Stomach (tissue), 9 donors: ENCODE data around the gene H19. TPM values are rescaled to one million over a fixed set of nuclear protein-coding genes. Genes with fewer than 3 reads are reported as not detected.

ENCODE experiments used
- DNase-seq, 2 donors: peaks; one replicate each; pipeline versions ENCODE4 v3.0.0 to v3.0.0-alpha.2; 2013 to 2019
- H3K27ac ChIP-seq, 5 donors: fragments of 200-600 bp in 4 of 5; sonication (generic) in 4 of 5; one replicate each; pipeline ENCODE4 v1.5.1; 2013 to 2019; ENCODE audit warnings: mild to moderate bottlenecking in 1 of 5, moderate library complexity in 1 of 5
- H3K27me3 ChIP-seq, 3 donors: fragments of 200-600 bp; sonication (generic); one replicate each; pipeline ENCODE4 v1.5.1; 2017 to 2019; ENCODE audit warnings: mixed run types in 1 of 3
- H3K36me3 ChIP-seq, 4 donors: fragments of 200-600 bp; sonication (generic); 1 replicate in 3 of 4; 2 replicates in 1 of 4; pipeline ENCODE4 v1.5.1; 2016 to 2019
- H3K4me1 ChIP-seq, 4 donors: fragments of 200-600 bp; sonication (generic); one replicate each; pipeline ENCODE4 v1.5.1; 2016 to 2019
- H3K4me3 ChIP-seq, 4 donors: fragments of 200-600 bp; sonication (generic) in 3 of 4; one replicate each; pipeline ENCODE4 v1.5.1; 2016 to 2019; ENCODE audit warnings: mild to moderate bottlenecking in 1 of 4
- H3K9me3 ChIP-seq, 4 donors: fragments of 200-600 bp; sonication (generic); one replicate each; pipeline ENCODE4 v1.5.1; 2016 to 2019
- EP300 ChIP-seq: sonication (generic); formaldehyde crosslinking; IDR thresholded peaks from one replicate; pipeline ENCODE4 v1.6.1; 2017; ENCODE audit warnings: antibody characterized with exemption
- POLR2A ChIP-seq, 4 donors: fragments of 450-650 bp; IDR thresholded peaks; one replicate each; pipeline ENCODE4 v1.6.1; 2016; ENCODE audit warnings: antibody characterized with exemption in 4 of 4, control low read depth in 2 of 4, mild to moderate bottlenecking in 1 of 4, moderate library complexity in 1 of 4
- POLR2AphosphoS5 ChIP-seq, 3 donors: sonication (generic); formaldehyde crosslinking; IDR thresholded peaks; one replicate each; pipeline ENCODE4 v1.6.1; 2016; ENCODE audit warnings: antibody characterized with exemption in 3 of 3
- WGBS, 5 donors: extraction: QIAGEN DNeasy Blood & Tissue Kit in 3 of 5; methylation state at CpG; one replicate each; pipeline versions ENCODE4 v1.1.5 to v1.1.7; 2013 to 2018; 5-methylcytosine and 5-hydroxymethylcytosine counted together
- intact Hi-C: fragments of 100-400 bp; cut with DNase I; formaldehyde crosslinking; loops from one replicate; pipeline ENCODE4 v1.15.1; 2023; ENCODE audit warnings: low total_unique reads
- polyA plus RNA-seq, 3 donors: library from polyadenylated mRNA; stranded (reverse); fragments of 200-250 nt; gene quantifications; one replicate each; pipeline ENCODE4 v1.2.3, GENCODE V29; 2013
- total RNA-seq, 5 donors: library from RNA; depleted of rRNA; stranded (reverse); fragments of >200 nt; gene quantifications; one replicate each; pipeline versions ENCODE4 v1.1.0 to v1.2.3, GENCODE V29; 2014 to 2016
- TF ChIP-seq, protein P1 (sequence below), 7 experiments: fragments of 450-650 bp in 4 of 7; fragments of 200-600 bp in 3 of 7; sonication (generic) in 3 of 7; IDR thresholded peaks; one replicate each; pipeline ENCODE4 v1.5.1; 2016 to 2019; ENCODE audit warnings: antibody characterized with exemption in 7 of 7, control low read depth in 2 of 7, mild to moderate bottlenecking in 1 of 7
- donor health status: healthy with polysubstance abuse.
- donor health status: Bipolar disorder and iron deficiency.
- donor health status: healthy.

The H19 gene
- total and polyA plus RNA-seq, 8 donors, result 33.3 to 2,215 (median 54.5) TPM

GRCh38 chr11:2004466-2004865, 6.8 kb upstream of the H19 start:
- intact Hi-C loops, result no loop called here
- H3K27me3 ChIP-seq, result no peaks in the 10 kb centered on the region
- H3K36me3 ChIP-seq, result no peaks in the 10 kb centered on the region
- H3K4me3 ChIP-seq, result no peak overlapping the region
- H3K27ac ChIP-seq, result no peak overlapping the region
- WGBS, 5 donors, result no CpG with 5 or more reads among the region's 13 CpGs
- DNase-seq, result no peak
- TF ChIP-seq POLR2AphosphoS5 (IDR thresholded peaks at IDR 0.05) (no peak), POLR2A (IDR thresholded peaks at IDR 0.05) (no peak), EP300 (no peak)
- TF ChIP-seq, protein P1, sequence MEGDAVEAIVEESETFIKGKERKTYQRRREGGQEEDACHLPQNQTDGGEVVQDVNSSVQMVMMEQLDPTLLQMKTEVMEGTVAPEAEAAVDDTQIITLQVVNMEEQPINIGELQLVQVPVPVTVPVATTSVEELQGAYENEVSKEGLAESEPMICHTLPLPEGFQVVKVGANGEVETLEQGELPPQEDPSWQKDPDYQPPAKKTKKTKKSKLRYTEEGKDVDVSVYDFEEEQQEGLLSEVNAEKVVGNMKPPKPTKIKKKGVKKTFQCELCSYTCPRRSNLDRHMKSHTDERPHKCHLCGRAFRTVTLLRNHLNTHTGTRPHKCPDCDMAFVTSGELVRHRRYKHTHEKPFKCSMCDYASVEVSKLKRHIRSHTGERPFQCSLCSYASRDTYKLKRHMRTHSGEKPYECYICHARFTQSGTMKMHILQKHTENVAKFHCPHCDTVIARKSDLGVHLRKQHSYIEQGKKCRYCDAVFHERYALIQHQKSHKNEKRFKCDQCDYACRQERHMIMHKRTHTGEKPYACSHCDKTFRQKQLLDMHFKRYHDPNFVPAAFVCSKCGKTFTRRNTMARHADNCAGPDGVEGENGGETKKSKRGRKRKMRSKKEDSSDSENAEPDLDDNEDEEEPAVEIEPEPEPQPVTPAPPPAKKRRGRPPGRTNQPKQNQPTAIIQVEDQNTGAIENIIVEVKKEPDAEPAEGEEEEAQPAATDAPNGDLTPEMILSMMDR (IDR thresholded peaks at IDR 0.05), result no peak
- H3K9me3 ChIP-seq, result no peaks in the 10 kb centered on the region
- no peaks in the 10 kb centered on the region for H3K4me1 ChIP-seq

DNA sequence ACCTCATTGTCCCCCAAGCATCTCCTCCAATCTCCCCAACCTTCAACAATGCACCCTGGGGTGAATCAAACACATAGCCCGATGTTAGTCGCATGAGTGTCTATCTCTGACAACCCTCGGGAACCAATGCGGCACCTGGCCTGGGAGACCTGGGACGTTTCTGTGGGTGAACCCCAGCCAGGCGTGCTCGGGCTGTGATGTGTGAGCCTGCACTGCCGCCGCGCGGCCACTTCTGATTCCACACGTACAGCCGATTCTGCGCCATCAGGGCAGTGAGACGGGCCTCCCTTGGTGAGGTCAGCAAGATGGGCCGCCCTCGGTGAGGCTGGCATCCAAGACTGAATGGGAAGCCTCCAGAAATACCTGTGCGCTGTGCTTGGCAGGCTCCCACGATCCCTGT, 5.2 kb upstream of the H19 start:
- Histone ChIP-seq H3K9me3 (no peaks in the 10 kb centered on the region), H3K27me3 (no peaks in the 10 kb centered on the region), H3K4me1 (no peaks in the 10 kb centered on the region), H3K4me3 (no peak overlapping the region), H3K27ac (no peak overlapping the region), H3K36me3 (no peaks in the 10 kb centered on the region)
- intact Hi-C loops, result no loop called here
- no CpG with 5 or more reads among the region's 19 CpGs for WGBS, 5 donors
- no peak for TF ChIP-seq EP300
- no peak for TF ChIP-seq POLR2AphosphoS5 (IDR thresholded peaks at IDR 0.05)
- no peak for TF ChIP-seq POLR2A (IDR thresholded peaks at IDR 0.05)
- TF ChIP-seq, protein P1 (IDR thresholded peaks at IDR 0.05), result no peak
- no peak for DNase-seq

DNA sequence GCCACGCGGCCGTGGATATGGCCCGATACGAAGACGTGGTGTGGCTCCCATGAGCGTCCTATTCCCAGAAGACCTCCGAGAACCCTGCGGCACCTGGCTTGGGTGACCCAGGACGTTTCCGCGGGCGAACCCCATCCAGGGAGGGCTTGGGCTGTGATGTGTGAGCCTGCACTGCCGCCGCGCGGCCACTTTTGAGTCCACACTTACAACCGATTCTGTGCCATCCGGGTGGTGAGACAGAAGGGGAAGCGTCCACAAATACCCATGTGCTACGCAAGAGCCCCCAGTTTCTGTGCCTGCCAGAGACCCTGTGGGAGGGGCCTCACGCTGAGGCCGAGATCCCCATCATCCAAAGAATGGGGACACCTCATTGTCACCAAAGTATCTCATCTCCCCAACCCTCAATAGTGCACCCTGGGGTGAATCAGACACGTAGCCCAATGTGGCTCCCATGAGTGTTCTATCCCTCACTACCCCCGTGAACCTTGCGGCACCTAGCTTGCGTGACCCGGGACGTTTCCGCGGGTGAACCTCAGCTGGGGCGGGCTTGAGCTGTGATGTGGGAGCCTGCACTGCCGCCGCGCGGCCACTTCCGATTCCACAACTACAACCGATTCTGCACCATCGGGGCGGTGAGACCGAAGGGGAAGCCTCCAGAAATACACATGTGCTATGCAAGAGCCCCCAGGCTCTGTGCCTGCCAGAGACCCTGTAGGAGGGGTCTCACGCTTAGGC, 4.6 kb upstream of the H19 start:
- Histone ChIP-seq H3K9me3 (no peaks in the 10 kb centered on the region), H3K36me3 (no peaks in the 10 kb centered on the region), H3K27ac (no peak overlapping the region), H3K4me3 (no peak overlapping the region), H3K4me1 (no peaks in the 10 kb centered on the region), H3K27me3 (no peaks in the 10 kb centered on the region)
- DNase-seq, result no peak
- no peak for TF ChIP-seq POLR2AphosphoS5 (IDR thresholded peaks at IDR 0.05)
- no peak for TF ChIP-seq POLR2A (IDR thresholded peaks at IDR 0.05)
- TF ChIP-seq EP300, result no peak
- TF ChIP-seq, protein P1 (IDR thresholded peaks at IDR 0.05), result no peak
- WGBS, 5 donors, result no CpG with 5 or more reads among the region's 42 CpGs
- intact Hi-C loops, result no loop called here

DNA sequence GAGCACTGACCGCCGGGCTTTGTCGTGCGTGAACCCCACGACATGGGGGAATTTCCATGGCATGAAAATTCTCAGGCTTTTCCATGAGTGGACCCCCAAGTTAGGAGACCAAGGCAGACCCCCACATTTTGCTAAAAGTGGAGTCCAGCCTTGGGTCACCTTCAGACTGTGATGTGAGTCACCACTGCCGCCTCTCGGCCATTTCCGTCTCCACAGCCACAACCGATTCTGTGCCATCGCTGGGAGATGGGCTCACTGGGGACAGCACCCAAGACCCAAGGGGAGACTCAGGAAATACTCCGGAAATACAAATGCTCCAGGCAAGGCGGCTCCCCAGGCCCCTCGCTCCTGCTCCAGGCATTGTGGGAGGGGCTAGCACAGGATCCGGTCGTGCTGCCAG, 1.2 kb upstream of the H19 start:
- H3K27ac ChIP-seq, result no peak overlapping the region
- intact Hi-C loops, result no loop called here
- no peaks in the 10 kb centered on the region for H3K4me1 ChIP-seq
- no peaks in the 10 kb centered on the region for H3K36me3 ChIP-seq
- WGBS, 5 donors, result no CpG with 5 or more reads among the region's 15 CpGs
- no peaks in the 10 kb centered on the region for H3K9me3 ChIP-seq
- no peak for TF ChIP-seq EP300
- TF ChIP-seq, protein P1 (IDR thresholded peaks at IDR 0.05), result no peak
- no peaks in the 10 kb centered on the region for H3K27me3 ChIP-seq
- H3K4me3 ChIP-seq, result no peak overlapping the region
- no peak for DNase-seq
